ENCODE data around the gene MBL2.

- TF ChIP-seq CTCF (optimal IDR thresholded peaks at IDR 0.05 in 1 of 3, IDR thresholded peaks at IDR 0.05 in 1 of 3, conservative IDR thresholded peaks at IDR 0.05 in 1 of 3; ENCODE audit: extremely low read depth in 1 of 3, insufficient read depth in 2 of 3, low read length in 3 of 3) (no peak), EZH2 (IDR thresholded peaks at IDR 0.05; ENCODE audit: low read length) (no peak)
Observed at GRCh38 chr10:52744057-52744805, 28.4 kb downstream of the MBL2 start.
